GM21381 (cell line): ENCODE results near the gene RAB37.

Experiments
- ATAC-seq: cut with Tn5 transposase; IDR thresholded peaks from one replicate; pipeline ENCODE4 v1.9.1; 2021; ENCODE audit warnings: mild to moderate bottlenecking, moderate library complexity; ENCODE audit not compliant: unreplicated experiment

RAB37 gene, protein sequence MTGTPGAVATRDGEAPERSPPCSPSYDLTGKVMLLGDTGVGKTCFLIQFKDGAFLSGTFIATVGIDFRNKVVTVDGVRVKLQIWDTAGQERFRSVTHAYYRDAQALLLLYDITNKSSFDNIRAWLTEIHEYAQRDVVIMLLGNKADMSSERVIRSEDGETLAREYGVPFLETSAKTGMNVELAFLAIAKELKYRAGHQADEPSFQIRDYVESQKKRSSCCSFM

DNA sequence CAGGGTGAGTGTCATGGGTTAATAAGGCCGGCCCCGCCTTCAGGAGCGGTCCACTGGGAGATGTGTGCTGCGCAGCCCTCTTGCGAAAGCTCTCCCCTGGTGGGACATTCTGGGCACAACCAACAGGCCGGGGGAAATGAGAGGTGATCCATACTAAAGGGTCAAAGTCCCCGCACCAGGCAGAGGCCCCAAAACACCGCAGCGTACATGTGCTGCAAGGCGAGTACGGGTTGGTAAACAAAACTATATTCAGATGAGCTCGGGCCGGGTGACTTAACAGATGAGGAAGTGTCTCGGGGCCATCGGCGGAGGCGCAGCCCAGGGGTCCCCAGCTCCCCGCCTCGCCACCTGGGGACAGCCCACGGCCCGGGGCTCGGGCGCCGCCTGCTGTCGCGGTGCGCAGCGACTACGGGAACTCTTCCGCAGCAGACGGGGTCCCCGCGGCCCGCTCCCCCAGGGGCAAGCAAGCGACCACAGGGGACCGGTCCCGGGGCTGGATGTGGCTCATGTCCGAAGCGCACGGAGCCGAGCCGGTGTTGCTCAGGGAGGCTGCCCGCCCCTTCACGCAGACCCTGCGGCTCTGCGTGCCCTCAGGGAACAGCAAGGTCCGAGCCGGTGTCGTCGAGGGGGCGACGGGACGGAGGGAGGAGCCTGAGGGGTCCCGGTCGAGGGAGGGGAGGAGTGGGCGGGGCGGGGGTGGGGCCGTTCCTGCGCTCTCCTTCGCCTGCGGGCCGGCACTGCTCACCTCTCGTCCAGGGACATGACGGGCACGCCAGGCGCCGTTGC is at the start of gene RAB37:
RAB37 (plus strand) TSS at position 744 of the 786 bp plus-strand sequence; CDS start at position 761, 17 bp downstream.
- ATAC-seq: no peak

DNA sequence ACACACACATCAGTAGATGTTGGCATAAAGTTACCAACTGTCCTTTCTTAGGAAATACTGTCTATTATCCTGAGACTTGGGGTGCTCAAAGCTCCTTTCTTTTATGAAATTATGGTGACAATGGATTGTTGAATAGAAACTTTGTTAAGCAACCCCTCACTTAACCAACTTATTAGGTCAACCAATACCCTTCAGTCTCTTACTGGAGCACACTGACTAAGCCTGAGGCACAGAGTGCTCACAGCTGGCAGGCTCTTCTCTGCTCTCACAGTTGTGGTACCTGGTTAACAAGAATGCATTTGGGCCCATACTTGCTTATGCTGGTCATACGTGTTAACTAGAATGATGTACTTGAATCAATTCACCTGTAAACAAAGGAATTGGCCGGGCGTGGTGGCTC is 49.2 kb upstream of the RAB37 start:
- ATAC-seq: no peak

DNA sequence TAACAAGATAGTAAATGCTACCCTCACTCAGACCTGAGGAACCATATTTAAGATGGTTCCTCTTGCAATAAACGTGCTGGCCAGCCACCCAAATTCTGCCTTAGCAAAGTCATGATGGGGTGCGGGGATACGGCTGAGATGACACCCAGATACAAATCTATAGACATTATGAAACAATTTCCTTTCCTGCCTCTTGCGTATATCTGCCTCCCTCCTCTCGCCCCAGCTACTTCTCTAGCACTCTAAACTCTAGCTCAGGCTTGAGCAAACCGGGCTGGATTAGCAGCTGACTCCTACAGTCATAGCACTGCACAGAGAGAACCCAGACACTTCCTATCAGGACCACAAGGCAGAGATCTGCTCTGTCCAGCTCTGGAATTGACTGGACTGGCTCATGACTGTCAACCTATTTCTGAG is 46.6 kb upstream of the RAB37 start:
- ATAC-seq: no peak

DNA sequence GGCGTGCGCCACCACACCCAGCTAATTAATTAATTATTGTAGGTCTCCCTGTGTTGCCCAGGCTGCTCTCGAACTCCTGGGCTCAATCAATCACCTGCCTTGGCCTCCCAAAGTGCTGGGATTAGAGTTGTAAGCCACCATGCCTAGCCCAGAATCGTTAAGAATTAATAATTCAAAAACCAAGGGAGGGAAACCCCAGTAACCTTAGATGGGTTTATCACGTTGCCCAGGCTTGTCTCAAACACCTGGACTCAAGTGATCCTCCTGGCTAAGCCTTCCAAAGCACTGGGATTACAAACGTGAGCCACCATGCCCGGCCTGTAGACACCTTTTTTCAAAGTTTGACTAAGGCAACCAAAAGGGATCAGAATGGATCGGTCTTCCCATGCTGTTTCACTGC is 45.9 kb upstream of the RAB37 start:
- ATAC-seq: no peak

DNA sequence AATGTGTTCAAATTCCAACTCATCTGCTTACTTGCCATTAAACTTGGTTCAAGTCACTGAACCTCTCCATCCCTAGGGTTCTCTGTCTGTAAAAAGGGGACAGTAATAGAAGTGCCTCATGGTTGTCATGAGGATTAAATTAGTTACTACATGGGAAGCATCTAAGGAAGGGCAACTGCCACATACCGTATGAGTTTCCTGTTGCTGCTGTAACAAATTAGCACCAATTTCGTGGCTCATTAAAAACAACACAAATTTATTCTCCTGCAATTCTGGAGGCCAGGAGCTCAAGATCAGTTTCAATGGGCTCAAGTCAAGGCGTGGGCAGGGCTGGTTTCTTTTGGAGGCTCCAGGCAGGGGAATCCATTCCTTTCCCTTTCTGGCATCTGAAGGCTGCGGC is 43.0 kb upstream of the RAB37 start:
- no peak for ATAC-seq

DNA sequence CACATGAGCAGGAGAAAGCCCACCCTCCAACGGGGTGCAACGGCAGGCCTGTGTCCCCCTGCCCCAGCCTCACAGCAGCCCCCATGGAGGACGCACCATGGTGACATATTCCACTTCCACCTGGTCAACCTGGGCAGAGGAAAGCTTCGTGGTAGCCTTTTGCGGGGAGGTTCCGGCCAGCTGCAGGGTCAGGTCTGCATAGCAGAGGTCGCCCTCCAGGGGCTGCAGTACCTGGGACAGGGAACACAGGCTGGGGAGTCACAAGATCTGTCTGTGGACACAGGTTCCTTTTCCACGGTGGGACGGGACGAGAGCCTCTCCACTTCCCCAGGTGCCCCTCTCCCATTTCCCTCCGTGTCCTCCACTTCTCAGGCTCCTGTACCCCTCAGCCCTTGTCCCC is 41.4 kb upstream of the RAB37 start:
- ATAC-seq: no peak

DNA sequence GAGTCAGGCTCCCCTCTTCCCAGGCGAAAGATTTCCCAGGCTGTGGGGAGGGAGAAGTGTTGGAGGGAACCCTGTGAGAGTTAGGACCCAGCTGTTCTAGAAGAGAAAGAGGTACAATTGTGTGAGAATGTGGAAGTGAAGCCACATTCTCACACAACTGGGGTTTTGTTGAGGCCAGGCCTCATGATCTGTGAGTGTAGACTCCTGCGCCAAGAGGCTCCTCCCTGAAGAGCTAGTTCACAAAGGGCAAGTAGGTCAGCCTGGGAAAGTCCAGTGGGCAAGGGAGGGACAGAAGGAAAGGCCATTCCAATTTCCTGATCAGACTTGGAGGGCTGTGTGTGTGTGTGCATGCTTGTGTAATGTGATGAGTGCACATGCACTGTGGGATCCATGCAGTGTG is 39.5 kb upstream of the RAB37 start:
- no peak for ATAC-seq

DNA sequence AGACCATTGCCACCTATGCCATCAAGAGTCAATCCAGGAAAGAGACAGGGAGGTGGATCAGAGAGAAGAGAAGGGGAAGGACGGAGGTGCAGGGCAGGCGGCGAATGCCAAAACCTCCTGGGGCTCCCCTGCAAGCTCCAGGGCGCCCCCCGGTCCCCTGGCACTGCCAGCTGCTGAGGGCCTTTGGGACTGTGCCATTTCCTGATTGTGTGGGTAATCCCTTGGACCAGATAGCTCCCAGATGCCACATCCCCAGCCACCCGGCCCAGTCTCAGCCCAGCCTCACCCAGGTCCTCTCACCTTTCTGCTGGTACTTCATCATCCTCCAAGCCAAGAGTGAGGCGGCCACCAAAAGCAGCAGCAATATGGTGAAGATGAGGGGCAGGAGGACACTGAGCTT is 39.0 kb upstream of the RAB37 start:
- ATAC-seq: no peak

DNA sequence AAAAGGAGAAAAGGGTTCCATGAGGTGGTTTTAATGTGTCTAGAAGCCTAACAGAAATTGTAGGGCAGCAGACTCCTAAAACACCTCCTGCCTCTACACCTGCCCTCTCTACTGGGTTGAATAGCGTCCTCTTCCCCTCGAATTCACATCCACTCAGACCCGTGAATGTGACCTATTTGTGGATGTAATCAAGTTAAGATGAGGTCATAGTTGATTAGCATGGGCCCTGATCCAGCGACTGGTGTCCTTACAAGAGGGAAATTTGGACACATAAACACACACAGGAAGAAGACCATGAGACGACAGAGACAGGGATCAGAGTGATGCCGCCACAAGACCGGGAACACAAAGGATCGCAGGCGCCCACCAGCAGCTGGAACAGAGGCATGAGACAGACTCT is 37.8 kb upstream of the RAB37 start:
- ATAC-seq: no peak

DNA sequence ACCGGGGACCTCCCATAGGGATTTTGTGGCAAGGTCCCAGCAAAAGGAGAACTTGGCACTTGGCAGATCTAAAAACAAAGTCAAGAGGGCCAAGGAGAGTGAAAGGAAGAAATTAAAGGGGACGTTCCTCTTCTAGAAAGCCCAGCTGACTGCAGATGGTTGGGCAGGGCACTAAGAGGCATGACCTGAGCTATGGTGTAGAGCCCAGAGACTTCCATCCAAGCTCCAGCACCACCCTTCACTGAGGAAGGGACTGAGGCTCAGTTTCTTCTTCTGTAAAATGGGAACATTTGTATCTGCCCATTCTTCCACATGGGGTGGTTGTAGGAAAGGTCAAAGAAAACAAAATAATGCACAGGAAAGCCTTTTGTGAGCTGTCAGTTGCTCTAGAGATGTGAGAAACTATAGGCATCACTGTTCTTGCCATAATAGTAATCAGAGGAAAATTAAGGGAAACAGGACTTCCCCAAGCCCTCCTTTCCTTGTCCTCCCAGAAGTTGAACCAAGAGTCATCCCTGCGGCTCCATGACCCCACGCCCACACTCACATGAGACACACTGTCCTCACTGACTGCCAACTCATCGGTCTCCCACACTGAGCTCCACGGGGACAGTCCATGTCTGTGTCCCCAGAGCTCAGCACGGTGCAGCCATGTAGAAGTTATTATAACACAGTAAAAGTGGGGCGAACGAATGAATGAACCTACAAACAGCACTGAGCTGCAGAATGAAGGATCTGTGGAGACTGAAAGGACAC is 34.8 kb upstream of the RAB37 start:
- no peak for ATAC-seq

DNA sequence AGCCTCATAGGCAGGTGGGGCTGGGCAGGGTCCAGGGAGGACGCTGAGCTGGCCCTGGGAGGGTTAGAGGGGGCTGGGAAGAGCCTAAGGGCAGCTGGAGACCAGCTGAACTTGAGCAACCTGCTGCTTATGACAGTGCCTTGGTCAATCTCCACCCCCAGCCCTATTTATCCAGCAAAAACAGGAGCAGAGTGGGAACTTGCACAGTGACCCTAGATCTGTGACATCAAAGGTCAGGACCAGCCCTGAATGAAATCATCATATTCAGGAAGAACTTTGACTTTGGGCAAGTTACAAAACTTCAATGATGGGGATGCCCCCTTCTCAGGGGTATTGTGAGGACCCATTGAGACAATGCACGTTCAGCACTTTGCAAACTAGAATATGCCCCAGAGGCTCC is 33.7 kb upstream of the RAB37 start:
- no peak for ATAC-seq

DNA sequence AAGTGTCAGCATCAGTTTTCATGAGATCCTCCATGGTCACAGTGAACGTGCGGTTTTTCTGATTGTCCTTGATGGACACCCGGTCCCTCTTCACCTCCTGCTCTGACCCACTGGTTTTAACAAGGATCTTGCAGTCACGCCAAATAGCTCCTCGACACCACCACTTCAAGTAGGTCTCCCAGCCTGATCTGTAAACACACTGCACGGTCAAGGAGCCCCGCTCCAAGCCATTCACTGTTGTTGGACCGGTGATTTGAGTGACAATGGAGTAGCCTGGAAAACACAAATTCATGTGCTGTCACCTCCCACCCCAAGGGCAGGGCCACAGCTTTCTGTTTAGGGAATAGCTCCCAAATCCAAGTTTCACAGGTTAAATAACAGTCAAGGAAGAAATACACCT is 32.5 kb upstream of the RAB37 start:
- no peak for ATAC-seq

DNA sequence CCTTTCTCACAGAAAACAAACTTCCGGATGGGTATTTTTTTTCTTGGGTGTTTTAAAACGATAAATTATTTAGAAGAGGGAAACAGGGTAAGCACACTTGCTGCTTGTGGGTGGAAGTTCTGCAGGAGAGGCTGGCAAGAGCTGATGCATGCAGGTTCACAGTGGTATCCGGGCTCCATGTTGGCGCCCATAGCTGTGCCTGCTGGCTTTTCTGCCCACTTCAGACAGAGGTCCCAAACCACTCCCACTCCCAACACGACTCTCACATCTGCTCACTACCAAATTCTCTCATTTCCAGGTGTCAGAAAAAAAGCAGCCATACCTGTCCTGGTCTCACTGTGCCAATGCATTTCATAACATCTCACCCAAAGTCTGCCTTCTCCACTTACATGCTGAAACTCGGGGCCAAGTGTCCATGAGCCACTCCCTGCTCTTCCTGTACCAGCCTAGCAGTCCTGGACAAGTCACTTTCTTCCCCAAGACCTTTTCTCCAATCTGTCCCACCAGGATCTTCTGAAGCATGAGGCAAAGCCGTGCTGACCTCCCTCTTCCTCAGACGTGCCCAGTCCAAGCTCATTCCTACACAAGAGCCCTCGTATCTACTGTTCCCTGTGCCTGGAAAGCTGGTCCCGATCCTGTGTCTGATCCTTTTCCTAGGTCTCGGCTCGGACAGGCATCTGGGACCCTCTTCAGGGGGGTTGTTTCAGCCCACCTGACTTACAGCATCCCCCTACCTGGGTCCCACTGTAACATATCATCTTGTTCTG is 25.8 kb upstream of the RAB37 start:
- ATAC-seq: no peak

DNA sequence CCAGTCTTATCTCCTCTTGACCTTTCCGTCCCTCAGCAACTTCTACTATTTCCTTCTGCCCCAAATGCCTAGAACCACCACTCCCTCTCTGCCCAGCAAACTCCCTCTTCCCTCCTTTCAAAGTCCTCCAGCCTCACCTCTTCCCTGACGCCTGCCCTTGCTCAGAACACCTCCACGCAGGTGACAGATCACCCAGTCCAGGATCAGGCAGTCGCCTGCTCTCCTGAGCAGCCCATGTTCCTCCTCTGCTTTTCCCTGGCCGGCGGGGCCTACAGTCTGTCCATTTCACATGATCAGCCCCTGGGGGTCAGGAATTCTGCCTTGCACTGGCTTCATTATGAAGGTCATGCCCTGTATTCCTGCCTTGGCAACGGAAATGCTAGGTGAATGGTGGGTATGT is 24.8 kb upstream of the RAB37 start:
- no peak for ATAC-seq

DNA sequence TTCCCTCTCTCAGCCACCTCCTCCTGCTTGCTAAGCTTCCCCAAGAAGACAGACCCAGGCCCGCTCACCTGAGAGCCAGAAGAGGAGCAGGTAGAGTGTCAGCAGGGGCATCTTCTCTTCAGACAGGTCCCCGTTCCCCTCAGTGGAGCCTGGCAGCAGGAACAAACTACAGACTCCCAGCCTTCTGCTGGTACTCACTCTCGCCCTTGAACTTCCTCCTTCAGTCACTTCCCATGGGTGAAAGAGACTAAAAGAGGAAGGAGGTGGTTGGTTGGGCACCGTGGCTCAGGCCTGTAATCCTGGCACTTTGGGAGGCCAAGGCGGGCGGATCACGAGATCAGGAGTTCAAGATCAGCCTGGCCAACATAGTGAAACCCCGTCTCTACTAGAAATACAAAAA is 24.3 kb upstream of the RAB37 start, which contains the start of gene CD300LF:
CD300LF (minus strand) TSS at position 168 of the 400 bp plus-strand sequence; CDS start at position 111, 57 bp downstream.
- ATAC-seq: no peak

DNA sequence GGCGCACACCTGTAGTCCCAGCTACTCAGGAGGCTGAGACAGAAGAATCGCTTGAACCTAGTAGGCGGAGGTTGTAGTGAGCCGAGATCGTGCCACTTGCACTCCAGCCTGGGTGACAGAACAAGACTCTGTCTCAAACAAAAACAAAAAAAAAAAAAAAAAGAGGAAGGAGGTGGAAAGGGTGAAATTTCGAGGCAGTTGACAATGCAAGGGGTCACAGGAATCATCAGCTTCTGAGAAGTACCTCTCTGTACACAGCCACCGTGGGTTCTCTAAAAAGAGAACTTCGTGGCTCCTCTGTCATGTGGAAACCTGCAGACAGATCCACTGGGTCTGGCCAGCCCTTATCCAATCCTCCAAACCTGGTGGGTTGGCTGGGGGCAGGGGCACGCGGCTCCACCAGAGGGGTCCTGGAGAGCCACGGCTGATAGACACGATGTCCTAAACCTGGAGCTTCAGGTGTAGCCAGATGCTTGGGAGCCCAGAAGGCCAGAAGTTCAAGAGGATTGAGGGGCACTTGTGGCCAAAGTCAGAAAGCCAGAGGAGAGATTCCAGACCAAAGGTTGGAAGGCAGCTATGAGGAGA is 23.8 kb upstream of the RAB37 start:
- ATAC-seq: no peak

DNA sequence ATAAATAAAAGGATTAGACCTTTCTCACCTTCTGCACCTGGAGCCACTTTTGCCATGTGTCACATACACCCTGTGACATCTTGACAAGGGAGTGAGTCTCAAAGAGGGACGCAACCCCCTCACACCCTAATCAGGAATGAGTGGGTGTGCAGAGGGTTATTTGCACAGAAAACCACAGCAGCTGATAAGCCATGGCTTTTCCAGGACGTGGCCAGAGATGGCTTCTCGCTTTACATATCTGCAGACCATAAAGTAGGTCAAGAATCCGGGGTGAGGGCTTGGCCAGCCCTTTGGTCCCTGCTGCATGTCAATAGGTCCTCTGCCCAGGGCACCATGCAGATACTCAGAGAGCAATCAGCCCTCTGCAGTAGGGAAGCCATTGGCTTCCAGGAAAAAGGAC is 21.9 kb upstream of the RAB37 start:
- ATAC-seq: no peak

DNA sequence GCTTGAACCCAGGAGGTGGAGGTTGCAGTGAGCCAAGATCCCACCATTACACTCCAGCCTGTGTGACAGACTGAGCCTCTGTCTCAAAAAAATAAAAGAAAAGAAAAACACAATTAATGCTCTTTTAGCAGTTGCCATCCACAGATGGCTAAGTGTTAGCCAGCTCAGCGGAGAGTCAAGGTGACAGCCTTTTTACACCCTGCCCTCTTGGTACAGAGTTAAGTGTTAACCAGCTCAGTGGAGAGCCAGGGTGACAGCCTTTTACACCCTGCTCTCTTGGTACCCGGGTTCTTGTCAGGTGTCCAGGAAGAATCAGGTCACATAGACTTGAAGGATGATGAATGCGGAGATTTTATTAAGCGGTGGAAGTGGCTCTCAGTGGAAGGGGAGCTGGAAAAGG is 16.6 kb upstream of the RAB37 start:
- no peak for ATAC-seq

DNA sequence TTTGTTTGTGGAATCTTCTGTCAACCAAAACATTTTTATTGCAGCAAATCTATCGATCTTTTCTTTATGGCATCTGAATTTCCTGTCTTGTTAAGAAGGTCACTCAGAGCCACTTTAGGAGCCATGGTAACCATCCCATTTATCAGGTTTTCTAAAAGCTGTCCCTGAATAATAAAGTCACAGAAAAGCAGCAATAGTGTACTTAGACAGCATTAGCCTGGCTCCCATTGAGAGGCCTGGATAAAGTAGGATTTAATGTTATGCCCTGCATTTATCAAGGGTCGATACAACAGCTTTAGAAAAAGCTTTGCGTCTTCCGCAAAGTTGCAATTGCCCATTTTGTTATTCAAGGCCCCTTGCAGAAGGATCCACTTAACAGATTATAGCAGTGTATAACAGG is 14.3 kb upstream of the RAB37 start:
- no peak for ATAC-seq

DNA sequence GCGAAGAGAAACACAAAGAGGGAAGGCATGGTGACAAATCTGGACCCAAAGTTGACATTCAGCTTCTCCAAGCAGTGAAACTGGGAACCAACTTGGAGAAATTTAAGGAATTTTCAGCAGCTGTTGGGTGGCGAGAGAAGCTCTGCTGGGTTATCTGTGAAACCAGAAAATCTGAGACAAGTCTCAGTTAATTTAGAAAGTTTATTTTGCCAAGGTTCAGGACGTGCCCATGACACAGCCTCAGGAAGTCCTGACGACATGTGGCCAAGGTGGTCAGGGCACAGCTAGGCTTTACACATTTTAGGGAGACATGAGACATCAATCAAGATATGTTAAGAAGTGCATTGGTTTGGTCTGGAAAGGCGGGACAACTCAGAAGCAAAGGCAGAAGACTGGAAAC is 13.2 kb upstream of the RAB37 start:
- ATAC-seq: no peak

DNA sequence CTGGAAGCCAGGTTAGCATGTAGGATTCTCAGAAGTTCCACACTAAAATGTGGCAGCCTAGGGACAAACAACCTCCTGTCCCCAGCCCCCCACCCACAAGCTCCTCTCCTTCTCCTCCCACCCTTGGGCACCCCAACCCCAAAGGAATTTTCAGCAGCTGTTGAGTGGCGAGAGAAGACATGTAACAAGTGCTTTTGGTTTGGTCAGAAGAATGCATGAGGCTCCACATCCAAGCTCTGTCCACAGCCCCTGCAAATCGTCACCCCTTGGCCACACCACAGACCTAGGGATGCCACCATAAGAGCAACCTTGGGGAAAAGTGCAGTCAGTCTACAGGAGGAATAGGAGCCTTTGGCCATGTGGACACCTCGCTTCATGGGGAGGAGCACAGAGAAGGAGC is 11.9 kb upstream of the RAB37 start:
- no peak for ATAC-seq
